Neural progenitor cell (in vitro differentiated cells): ENCODE measurements around the gene SLC30A2.

Experiments used
- EZH2 ChIP-seq: fragments of 200-600 bp; sonication (generic); IDR thresholded peaks from 2 replicates; pipeline ENCODE4 v1.6.1; 2017; ENCODE audit warnings: antibody characterized with exemption, mild to moderate bottlenecking, moderate library complexity
- EZH2phosphoT487 ChIP-seq: fragments of 200-600 bp; sonication (generic); IDR thresholded peaks from 2 replicates; pipeline ENCODE4 v1.6.1; 2017; ENCODE audit warnings: antibody characterized with exemption
- TF ChIP-seq, protein P1 (sequence below): fragments of 200-600 bp; sonication (generic); IDR thresholded peaks from 2 replicates; pipeline ENCODE4 v1.5.1; 2017; ENCODE audit warnings: antibody characterized with exemption, mild to moderate bottlenecking

DNA sequence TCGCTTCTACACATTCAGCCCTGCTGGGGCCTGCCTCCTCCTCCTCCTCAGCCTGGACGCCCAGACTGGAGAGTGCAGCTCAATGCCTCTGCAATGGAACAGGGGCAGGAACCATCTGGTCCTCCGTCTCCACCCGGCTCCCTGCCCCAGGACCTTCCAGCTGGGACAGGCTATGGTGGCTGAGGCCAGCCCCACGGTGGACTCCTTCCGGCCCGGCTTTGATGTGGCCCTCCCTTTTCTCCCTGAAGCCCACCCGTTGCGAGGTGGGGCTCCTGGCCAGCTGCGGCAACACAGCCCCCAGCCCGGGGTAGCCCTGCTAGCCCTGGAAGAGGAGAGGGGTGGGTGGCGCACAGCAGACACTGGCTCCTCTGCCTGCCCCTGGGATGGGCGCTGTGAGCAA is 22.9 kb downstream of the SLC30A2 start:
- TF ChIP-seq, protein P1, sequence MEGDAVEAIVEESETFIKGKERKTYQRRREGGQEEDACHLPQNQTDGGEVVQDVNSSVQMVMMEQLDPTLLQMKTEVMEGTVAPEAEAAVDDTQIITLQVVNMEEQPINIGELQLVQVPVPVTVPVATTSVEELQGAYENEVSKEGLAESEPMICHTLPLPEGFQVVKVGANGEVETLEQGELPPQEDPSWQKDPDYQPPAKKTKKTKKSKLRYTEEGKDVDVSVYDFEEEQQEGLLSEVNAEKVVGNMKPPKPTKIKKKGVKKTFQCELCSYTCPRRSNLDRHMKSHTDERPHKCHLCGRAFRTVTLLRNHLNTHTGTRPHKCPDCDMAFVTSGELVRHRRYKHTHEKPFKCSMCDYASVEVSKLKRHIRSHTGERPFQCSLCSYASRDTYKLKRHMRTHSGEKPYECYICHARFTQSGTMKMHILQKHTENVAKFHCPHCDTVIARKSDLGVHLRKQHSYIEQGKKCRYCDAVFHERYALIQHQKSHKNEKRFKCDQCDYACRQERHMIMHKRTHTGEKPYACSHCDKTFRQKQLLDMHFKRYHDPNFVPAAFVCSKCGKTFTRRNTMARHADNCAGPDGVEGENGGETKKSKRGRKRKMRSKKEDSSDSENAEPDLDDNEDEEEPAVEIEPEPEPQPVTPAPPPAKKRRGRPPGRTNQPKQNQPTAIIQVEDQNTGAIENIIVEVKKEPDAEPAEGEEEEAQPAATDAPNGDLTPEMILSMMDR: no peak
- TF ChIP-seq EZH2 (no peak), EZH2phosphoT487 (no peak)
